ENCODE results near the gene FHIP1B. TPM values are rescaled to one million over a fixed set of nuclear protein-coding genes. Genes with fewer than 3 reads are reported as not detected.

FHIP1B gene
- total RNA-seq, 4 donors from 2014 or later: 135 to 484 (median 279) TPM

GRCh38 chr11:6205366-6205765 is 29.1 kb downstream of the FHIP1B start, which contains the start of gene C11orf42:
TSS of gene C11orf42 (plus strand) at chr11:6205557. CDS start at chr11:6205616, 59 bp downstream.
- H3K4me3 ChIP-seq: no peak within 1 kb of the TSS
- peaks cover 0 to 54% (median 3%) of the 10 kb centered on the region in 3 donors for H3K36me3 ChIP-seq
- TF ChIP-seq, protein P1, sequence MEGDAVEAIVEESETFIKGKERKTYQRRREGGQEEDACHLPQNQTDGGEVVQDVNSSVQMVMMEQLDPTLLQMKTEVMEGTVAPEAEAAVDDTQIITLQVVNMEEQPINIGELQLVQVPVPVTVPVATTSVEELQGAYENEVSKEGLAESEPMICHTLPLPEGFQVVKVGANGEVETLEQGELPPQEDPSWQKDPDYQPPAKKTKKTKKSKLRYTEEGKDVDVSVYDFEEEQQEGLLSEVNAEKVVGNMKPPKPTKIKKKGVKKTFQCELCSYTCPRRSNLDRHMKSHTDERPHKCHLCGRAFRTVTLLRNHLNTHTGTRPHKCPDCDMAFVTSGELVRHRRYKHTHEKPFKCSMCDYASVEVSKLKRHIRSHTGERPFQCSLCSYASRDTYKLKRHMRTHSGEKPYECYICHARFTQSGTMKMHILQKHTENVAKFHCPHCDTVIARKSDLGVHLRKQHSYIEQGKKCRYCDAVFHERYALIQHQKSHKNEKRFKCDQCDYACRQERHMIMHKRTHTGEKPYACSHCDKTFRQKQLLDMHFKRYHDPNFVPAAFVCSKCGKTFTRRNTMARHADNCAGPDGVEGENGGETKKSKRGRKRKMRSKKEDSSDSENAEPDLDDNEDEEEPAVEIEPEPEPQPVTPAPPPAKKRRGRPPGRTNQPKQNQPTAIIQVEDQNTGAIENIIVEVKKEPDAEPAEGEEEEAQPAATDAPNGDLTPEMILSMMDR (IDR thresholded peaks at IDR 0.05): no peak
- TF ChIP-seq POLR2A (IDR thresholded peaks at IDR 0.05): no peak
- no peak within 1 kb of the TSS for H3K27ac ChIP-seq
- DNase-seq: no peak
- H3K4me1 ChIP-seq: no peaks in the 10 kb centered on the region
- H3K27me3 ChIP-seq: no peaks in the 10 kb centered on the region
- no peaks in the 10 kb centered on the region for H3K9me3 ChIP-seq

DNA sequence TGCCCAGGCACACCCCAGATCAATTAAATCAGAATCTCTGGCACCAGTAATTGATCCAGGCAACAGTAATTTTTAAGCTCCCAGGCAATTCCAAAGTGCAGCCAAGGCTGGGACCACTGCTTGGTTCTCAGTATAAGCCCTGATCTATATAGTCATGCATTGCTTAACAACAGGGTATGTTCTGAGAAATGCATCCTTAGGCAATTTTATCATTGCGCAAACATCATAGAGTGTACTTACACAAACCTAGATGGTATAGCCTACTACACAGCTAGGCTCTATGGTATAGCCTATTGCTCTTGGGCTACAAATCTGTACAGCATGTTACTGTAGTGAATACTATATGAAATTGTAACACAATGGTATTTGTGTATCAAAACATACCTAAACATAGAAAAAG is 29.7 kb downstream of the FHIP1B start:
- H3K27ac ChIP-seq: no peak overlapping the region
- DNase-seq: no peak
- no peak overlapping the region for H3K4me3 ChIP-seq
- TF ChIP-seq POLR2A (IDR thresholded peaks at IDR 0.05): no peak
- no peaks in the 10 kb centered on the region for H3K4me1 ChIP-seq
- H3K36me3 ChIP-seq: peaks cover 0 to 48% (median 3%) of the 10 kb centered on the region in 3 donors
- no peaks in the 10 kb centered on the region for H3K27me3 ChIP-seq
- no peaks in the 10 kb centered on the region for H3K9me3 ChIP-seq

GRCh38 chr11:6203327-6203726 is 31.1 kb downstream of the FHIP1B start:
- H3K4me1 ChIP-seq: no peaks in the 10 kb centered on the region

DNA sequence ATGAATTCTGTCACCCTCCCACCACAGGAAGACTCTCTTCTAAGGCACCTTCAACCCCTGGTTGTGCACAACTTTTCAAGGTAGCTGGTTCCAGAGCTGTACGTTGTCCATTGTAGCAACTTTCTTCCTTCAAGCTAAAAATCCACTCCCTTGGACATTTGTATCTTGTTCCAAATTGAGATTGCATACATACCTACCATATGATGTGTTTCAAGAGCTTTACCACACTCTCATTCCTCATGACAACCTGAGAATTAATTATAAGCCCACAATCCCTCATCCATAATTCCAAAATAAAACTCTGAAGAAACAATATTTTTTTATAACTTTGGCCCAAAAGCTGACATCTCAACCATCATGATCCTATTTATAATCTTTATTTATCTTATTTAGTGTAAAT is 32.4 kb downstream of the FHIP1B start:
- Histone ChIP-seq H3K36me3 (peaks cover 0 to 25% (median 3%) of the 10 kb centered on the region in 3 donors), H3K27me3 (no peaks in the 10 kb centered on the region), H3K9me3 (no peaks in the 10 kb centered on the region), H3K27ac (no peak overlapping the region), H3K4me1 (no peaks in the 10 kb centered on the region), H3K4me3 (no peak overlapping the region)
- TF ChIP-seq, protein P1 (IDR thresholded peaks at IDR 0.05): no peak
- no peak for TF ChIP-seq POLR2A (IDR thresholded peaks at IDR 0.05)
- no peak for DNase-seq

More at GRCh38 chr11:6203327-6203726, 31.1 kb downstream of the FHIP1B start:
- no peak overlapping the region for H3K4me3 ChIP-seq
- no peaks in the 10 kb centered on the region for H3K27me3 ChIP-seq
- no peak overlapping the region for H3K27ac ChIP-seq
- DNase-seq: no peak
- H3K9me3 ChIP-seq: no peaks in the 10 kb centered on the region
- H3K36me3 ChIP-seq: peaks cover 0 to 35% (median 3%) of the 10 kb centered on the region in 3 donors
- TF ChIP-seq POLR2A (IDR thresholded peaks at IDR 0.05): no peak
- TF ChIP-seq, protein P1 (IDR thresholded peaks at IDR 0.05): no peak

- Histone ChIP-seq H3K36me3 (peaks cover 0 to 25% (median 3%) of the 10 kb centered on the region in 3 donors), H3K4me1 (no peaks in the 10 kb centered on the region), H3K9me3 (no peaks in the 10 kb centered on the region), H3K27me3 (no peaks in the 10 kb centered on the region), H3K27ac (no peak overlapping the region), H3K4me3 (no peak overlapping the region)
- DNase-seq: no peak
- TF ChIP-seq POLR2A (IDR thresholded peaks at IDR 0.05): no peak
- TF ChIP-seq, protein P1 (IDR thresholded peaks at IDR 0.05): no peak
Observed at GRCh38 chr11:6201481-6201880, 33.0 kb downstream of the FHIP1B start.

- DNase-seq: peak in 1 of 3 donors; percentile 61
- TF ChIP-seq POLR2A (IDR thresholded peaks at IDR 0.05): no peak
- TF ChIP-seq, protein P1 (IDR thresholded peaks at IDR 0.05): no peak
Observed at GRCh38 chr11:6200975-6201374, 33.5 kb downstream of the FHIP1B start.

More at GRCh38 chr11:6200975-6201374, 33.5 kb downstream of the FHIP1B start:
- Histone ChIP-seq H3K36me3 (peaks cover 0 to 25% (median 3%) of the 10 kb centered on the region in 3 donors), H3K27me3 (no peaks in the 10 kb centered on the region), H3K4me3 (no peak overlapping the region), H3K27ac (no peak overlapping the region), H3K4me1 (no peaks in the 10 kb centered on the region), H3K9me3 (no peaks in the 10 kb centered on the region)
